ENCODE data around the gene C1orf21. TPM values are rescaled to one million over a fixed set of nuclear protein-coding genes. Genes with fewer than 3 reads are reported as not detected.

C1orf21 gene
- total RNA-seq, 1 donor from 2014 or later = 12.7 TPM

- DNase-seq (ENCODE audit: low read depth in 2 of 2) = no peak
These were observed 126.6 kb downstream of the C1orf21 start for GRCh38 chr1:184513421-184513820.

GRCh38 chr1:184513966-184514365 lies 127.1 kb downstream of the C1orf21 start:
- peak in 1 of 2 donors; percentile 39 for DNase-seq (ENCODE audit: low read depth in 2 of 2)

- no peak for DNase-seq (ENCODE audit: low read depth in 2 of 2)
These were observed 127.6 kb downstream of the C1orf21 start for GRCh38 chr1:184514447-184514846.

GRCh38 chr1:184517130-184517529 lies 130.3 kb downstream of the C1orf21 start:
- DNase-seq (ENCODE audit: low read depth in 2 of 2) = no peak

- peak in 1 of 2 donors; percentile 19 for DNase-seq (ENCODE audit: low read depth in 2 of 2)
These were observed 132.0 kb downstream of the C1orf21 start for GRCh38 chr1:184518736-184519357.

GRCh38 chr1:184520336-184520735 lies 133.5 kb downstream of the C1orf21 start:
- no peak for DNase-seq (ENCODE audit: low read depth in 2 of 2)

GRCh38 chr1:184524248-184524647 lies 137.4 kb downstream of the C1orf21 start:
- DNase-seq (ENCODE audit: low read depth in 2 of 2) = no peak

GRCh38 chr1:184527402-184527801 lies 140.6 kb downstream of the C1orf21 start:
- no peak for DNase-seq (ENCODE audit: low read depth in 2 of 2)

- DNase-seq (ENCODE audit: low read depth in 2 of 2) = no peak
These were observed 143.4 kb downstream of the C1orf21 start for GRCh38 chr1:184530226-184530625.

- peak in 1 of 2 donors; percentile 58 for DNase-seq (ENCODE audit: low read depth in 2 of 2)
These were observed 144.5 kb downstream of the C1orf21 start for GRCh38 chr1:184531296-184531695.

- DNase-seq (ENCODE audit: low read depth in 2 of 2) = no peak
These were observed 145.4 kb downstream of the C1orf21 start for GRCh38 chr1:184532199-184532598.

- no peak for DNase-seq (ENCODE audit: low read depth in 2 of 2)
These were observed 146.2 kb downstream of the C1orf21 start for GRCh38 chr1:184533049-184533448.

GRCh38 chr1:184533915-184534314 lies 147.1 kb downstream of the C1orf21 start:
- DNase-seq (ENCODE audit: low read depth in 2 of 2) = no peak

GRCh38 chr1:184534690-184535089 lies 147.9 kb downstream of the C1orf21 start:
- no peak for DNase-seq (ENCODE audit: low read depth in 2 of 2)

- peak in 1 of 2 donors; percentile 57 for DNase-seq (ENCODE audit: low read depth in 2 of 2)
These were observed 148.6 kb downstream of the C1orf21 start for GRCh38 chr1:184535191-184535970.

GRCh38 chr1:184536246-184536985 lies 149.6 kb downstream of the C1orf21 start:
- no peak for DNase-seq (ENCODE audit: low read depth in 2 of 2)

GRCh38 chr1:184539580-184539979 lies 152.8 kb downstream of the C1orf21 start:
- no peak for DNase-seq (ENCODE audit: low read depth in 2 of 2)

- DNase-seq (ENCODE audit: low read depth in 2 of 2) = no peak
These were observed 154.8 kb downstream of the C1orf21 start for GRCh38 chr1:184541537-184542152.

- no peak for DNase-seq (ENCODE audit: low read depth in 2 of 2)
These were observed 155.5 kb downstream of the C1orf21 start for GRCh38 chr1:184542291-184542690.

- no peak for DNase-seq (ENCODE audit: low read depth in 2 of 2)
These were observed 158.8 kb downstream of the C1orf21 start for GRCh38 chr1:184545601-184546000.

GRCh38 chr1:184552446-184552845 lies 165.6 kb downstream of the C1orf21 start:
- no peak for DNase-seq (ENCODE audit: low read depth in 2 of 2)

GRCh38 chr1:184553845-184554244 lies 167.0 kb downstream of the C1orf21 start:
- DNase-seq (ENCODE audit: low read depth in 2 of 2) = peak in 1 of 2 donors; percentile 10
